Left kidney (tissue), 2 donors: ENCODE measurements around the gene AATK. TPM values are rescaled to one million over a fixed set of nuclear protein-coding genes. Genes with fewer than 3 reads are reported as not detected.

Experiments used
- DNase-seq: peaks from one replicate; pipeline ENCODE4 v3.0.0-alpha.2; 2013
- polyA plus RNA-seq: library from polyadenylated mRNA; unstranded; fragments of 120-200 nt; gene quantifications from one replicate; pipeline ENCODE4 v1.2.1, GENCODE V29; 2013; ENCODE audit not compliant: insufficient read length

AATK gene
- polyA plus RNA-seq, 1 donor, result 3.9 TPM

- no peak for DNase-seq
Observed at GRCh38 chr17:81070541-81071246, 95.3 kb downstream of the AATK start.

- DNase-seq, result no peak
Observed at GRCh38 chr17:81069135-81069645, 96.8 kb downstream of the AATK start.

- no peak for DNase-seq
Observed at GRCh38 chr17:81068411-81069134, 97.4 kb downstream of the AATK start.

GRCh38 chr17:81067391-81067811 lies 98.6 kb downstream of the AATK start:
- no peak for DNase-seq

Other genes starting within 250 kb of the AATK start
- 28.4 TPM for gene CHMP6, start 174.4 kb downstream of the AATK start, polyA plus RNA-seq
- gene BAIAP2, start 131.1 kb downstream of the AATK start, polyA plus RNA-seq, result 37.2 TPM
- gene PVALEF, start 714 bp downstream of the AATK start, polyA plus RNA-seq, result 0.33 TPM
- gene CEP131, start 56.7 kb upstream of the AATK start, polyA plus RNA-seq, result 15.7 TPM
- gene TEPSIN, start 72.8 kb upstream of the AATK start, polyA plus RNA-seq, result 18.4 TPM
- gene NDUFAF8, start 73.1 kb upstream of the AATK start, polyA plus RNA-seq, result 39.9 TPM
- gene SLC38A10, start 129.1 kb upstream of the AATK start, polyA plus RNA-seq, result 56.3 TPM
- gene BAHCC1, start 229.2 kb upstream of the AATK start, polyA plus RNA-seq, result 17.9 TPM